Measurements from ENCODE around the gene CACYBP. TPM values are rescaled to one million over a fixed set of nuclear protein-coding genes. Genes with fewer than 3 reads are reported as not detected.

CACYBP gene
- total and polyA plus RNA-seq, 2 experiments from 2014 or later = 209 to 453 TPM

GRCh38 chr1:174960362-174960761 lies 39.4 kb upstream of the CACYBP start:
- H4K20me1 ChIP-seq (replicated peaks; ENCODE audit: insufficient read depth) = peaks cover 14% of the 10 kb centered on the region
- Mint-ChIP-seq H3K27me3 (ENCODE audit: insufficient read depth, low read depth, poor library complexity) (no peaks in the 10 kb centered on the region), H3K4me3 (no peak overlapping the region), H3K36me3 (ENCODE audit: low read depth) (peaks cover 41% of the 10 kb centered on the region; the same call in 2 of the 3 replicates), H3K4me1 (peaks cover 23% of the 10 kb centered on the region), H3K27ac (no peak overlapping the region), H3K9me3 (no peaks in the 10 kb centered on the region)
- no peak overlapping the region for H3K27ac ChIP-seq (ENCODE audit: low read depth)
- peaks cover 10% of the 10 kb centered on the region; the same call in 1 of the 2 replicates for H3K36me3 ChIP-seq (ENCODE audit: insufficient read depth)
- DNase-seq (ENCODE audit: low spot score) (no peak), ATAC-seq (no peak)
- no peak overlapping the region for H3K4me2 ChIP-seq
- H3K9me2 ChIP-seq (ENCODE audit: insufficient read depth) = no peaks in the 10 kb centered on the region
- no peak overlapping the region for H3K4me3 ChIP-seq
- no peaks in the 10 kb centered on the region for H3K27me3 ChIP-seq (ENCODE audit: insufficient read depth)
- H3K79me2 ChIP-seq (replicated peaks; ENCODE audit: insufficient read depth) = peaks cover 13% of the 10 kb centered on the region
- H2AFZ ChIP-seq = no peak overlapping the region
- TF ChIP-seq CREB1 (CRISPR knock-in tag; IDR thresholded peaks at IDR 0.05; ENCODE audit: low read depth) (no peak), ZNF331 (CRISPR knock-in tag; IDR thresholded peaks at IDR 0.05; ENCODE audit: low read depth) (no peak), STAT1 (IDR thresholded peaks at IDR 0.05; ENCODE audit: unreplicated experiment) (no peak), ZNF114 (CRISPR knock-in tag; IDR thresholded peaks at IDR 0.05) (no peak), ETS1 (IDR thresholded peaks at IDR 0.05) (no peak), EZH2phosphoT487 (IDR thresholded peaks at IDR 0.05; ENCODE audit: unreplicated experiment) (no peak), NANOG (IDR thresholded peaks at IDR 0.05; ENCODE audit: borderline replicate concordance) (no peak), ZNF462 (CRISPR knock-in tag; IDR thresholded peaks at IDR 0.05) (no peak), JUNB (IDR thresholded peaks at IDR 0.05; ENCODE audit: unreplicated experiment) (no peak), POLR2AphosphoS5 (IDR thresholded peaks at IDR 0.05; ENCODE audit: low read depth) (no peak), REST (IDR thresholded peaks at IDR 0.05; ENCODE audit: unreplicated experiment) (no peak), EZH2 (IDR thresholded peaks at IDR 0.05; ENCODE audit: low read depth, unreplicated experiment) (no peak), CTCF (conservative IDR thresholded peaks at IDR 0.05; ENCODE audit: low read depth in 2 of 2) (no peak)
- H3K4me1 ChIP-seq (ENCODE audit: insufficient read depth) = peaks cover 11% of the 10 kb centered on the region; the same call in 1 of the 2 replicates
- H3F3A ChIP-seq (replicated peaks; ENCODE audit: low read depth) = no peaks in the 10 kb centered on the region
